ENCODE measurements around the gene SOWAHA. TPM values are rescaled to one million over a fixed set of nuclear protein-coding genes. Genes with fewer than 3 reads are reported as not detected.
A peak's percentile ranks its signal among the peaks of the same experiment; 100 is the strongest.

Gene SOWAHA
- total and polyA plus RNA-seq, 10 of the 15 experiments (the other 5 are each of a cell fraction or from before 2014, with no cell fraction given), result 0.02 to 0.37 (median 0.05) TPM; not detected in 4

DNA sequence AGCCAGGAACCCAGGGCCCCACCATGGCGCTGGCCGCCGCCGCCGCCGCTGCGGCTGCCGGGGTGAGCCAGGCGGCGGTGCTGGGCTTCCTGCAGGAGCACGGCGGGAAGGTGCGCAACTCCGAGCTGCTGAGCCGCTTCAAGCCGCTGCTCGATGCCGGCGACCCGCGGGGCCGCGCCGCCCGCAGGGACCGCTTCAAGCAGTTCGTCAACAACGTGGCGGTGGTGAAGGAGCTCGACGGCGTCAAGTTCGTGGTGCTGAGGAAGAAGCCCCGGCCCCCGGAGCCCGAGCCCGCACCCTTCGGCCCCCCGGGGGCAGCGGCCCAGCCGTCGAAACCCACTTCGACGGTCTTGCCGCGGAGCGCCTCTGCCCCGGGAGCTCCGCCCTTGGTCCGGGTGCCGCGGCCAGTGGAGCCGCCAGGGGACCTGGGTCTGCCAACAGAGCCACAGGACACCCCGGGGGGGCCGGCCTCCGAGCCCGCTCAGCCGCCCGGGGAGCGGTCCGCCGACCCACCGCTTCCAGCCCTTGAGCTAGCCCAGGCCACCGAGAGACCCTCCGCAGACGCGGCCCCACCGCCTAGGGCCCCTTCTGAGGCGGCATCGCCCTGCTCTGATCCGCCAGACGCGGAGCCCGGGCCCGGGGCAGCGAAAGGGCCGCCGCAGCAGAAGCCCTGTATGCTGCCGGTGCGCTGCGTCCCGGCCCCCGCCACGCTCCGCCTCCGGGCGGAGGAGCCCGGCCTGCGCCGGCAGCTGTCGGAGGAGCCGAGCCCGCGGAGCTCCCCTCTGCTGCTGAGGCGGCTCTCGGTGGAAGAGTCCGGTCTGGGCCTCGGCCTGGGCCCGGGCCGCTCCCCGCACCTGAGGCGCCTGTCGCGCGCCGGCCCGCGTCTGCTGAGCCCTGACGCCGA lies 749 bp downstream of the SOWAHA start:
- Histone ChIP-seq H3K9me3 (replicated peaks; ENCODE audit: control insufficient read depth, insufficient read depth, low read length) (no peaks in the 10 kb centered on the region; the same call in 2 of the 3 replicates), H2AFZ (ENCODE audit: control insufficient read depth, low read depth, low read length) (peak overlapping the region; percentile 47), H3K27ac (ENCODE audit: control insufficient read depth, insufficient read depth) (no peak overlapping the region), H3K79me2 (ENCODE audit: control insufficient read depth, insufficient read depth, low read length) (no peaks in the 10 kb centered on the region), H3K4me3 (no peak overlapping the region; the same call in 1 of the 2 replicates), H4K20me1 (ENCODE audit: control insufficient read depth, insufficient read depth) (no peaks in the 10 kb centered on the region), H3K4me2 (ENCODE audit: control insufficient read depth, insufficient read depth) (peak overlapping the region; percentile 74), H3K36me3 (ENCODE audit: control insufficient read depth in 2 of 2, insufficient read depth in 2 of 2, low read length in 1 of 2) (no peaks in the 10 kb centered on the region), H3K9ac (ENCODE audit: control insufficient read depth, insufficient read depth, low read length) (no peak overlapping the region), H3K27me3 (replicated peaks in 1 of 2; ENCODE audit: control insufficient read depth in 2 of 2, insufficient read depth in 2 of 2, low read length in 1 of 2) (peaks cover 0 to 11% of the 10 kb centered on the region in 2 experiments; a peak in 2 of 4 replicates), H3K4me1 (ENCODE audit: control insufficient read depth, insufficient read depth, low read length) (no peaks in the 10 kb centered on the region; the same call in 1 of the 2 replicates)
- FAIRE-seq (no peak), DNase-seq (ENCODE audit: low read depth, low spot score) (no peak), ATAC-seq (peak; percentile 67)
- CTCF ChIA-PET, result interaction anchor here (1.0 to 1.1 kb wide), 2 partner anchors 64 to 287 kb away, joined by 3 to 4 read pairs; no protein-coding TSS in a partner anchor
- intact Hi-C loops (cut with micrococcal nuclease; ENCODE audit: unreplicated experiment) (no loop called here), in situ Hi-C loops (cut with MboI) (no loop called here)
- SMC1A ChIA-PET (ENCODE audit: uncharacterized antibody, unreplicated experiment), result interaction anchor here (1.1 to 1.2 kb wide), 2 partner anchors 12 to 32 kb away, joined by 3 read pairs; no protein-coding TSS in a partner anchor
- 37% methylated on average over 63 of the region's 110 CpGs for WGBS (ENCODE audit: insufficient coverage, insufficient replicate concordance, low lambda C conversion rate, missing lambda C conversion rate)
- POLR2A ChIA-PET, result interaction anchor here (0.8 to 1.3 kb wide), 3 partner anchors 12 to 66 kb away, joined by 3 to 4 read pairs (median 3); partner anchors contain the start of gene CCNI2
- no TSS peak for BruUV-seq (replicated peaks)
- RAD21 ChIA-PET (ENCODE audit: unreplicated experiment), result interaction anchor here (0.9 to 1.9 kb wide), 9 partner anchors 13 to 287 kb away, joined by 3 to 7 read pairs (median 3); partner anchors contain the start of gene KIF3A
- TF ChIP-seq GATAD2B (conservative IDR thresholded peaks at IDR 0.05; ENCODE audit: low read depth) (peak; percentile 67; the same call in 1 of the 2 replicates), RUNX3 (IDR thresholded peaks at IDR 0.05; ENCODE audit: low read length) (no peak), SPI1 (IDR thresholded peaks at IDR 0.05; ENCODE audit: borderline replicate concordance, insufficient read depth, low read depth, low read length) (no peak), RFX5 (IDR thresholded peaks at IDR 0.05; ENCODE audit: low read depth, low read length) (no peak), IKZF1 (conservative IDR thresholded peaks at IDR 0.05) (peak; percentile 92), BACH1 (IDR thresholded peaks at IDR 0.05; ENCODE audit: borderline replicate concordance) (0 out of 2 replicates have a peak, but pooled peaks have one; percentile 11), SMAD5 (IDR thresholded peaks at IDR 0.05; ENCODE audit: low read depth) (no peak), FOXK2 (IDR thresholded peaks at IDR 0.05) (no peak), BHLHE40 (IDR thresholded peaks at IDR 0.05; ENCODE audit: borderline replicate concordance in 1 of 2, low read depth in 2 of 2, low read length in 1 of 2) (0 out of 4 replicates have a peak, but pooled peaks of 1 of the 2 experiments have one; percentile 8), LARP7 (IDR thresholded peaks at IDR 0.05) (no peak), SMARCA5 (IDR thresholded peaks at IDR 0.05) (no peak), NR2F1 (conservative IDR thresholded peaks at IDR 0.05) (0 out of 2 replicates have a peak, but pooled peaks have one; percentile 22)
- TF ChIP-seq, protein P1, sequence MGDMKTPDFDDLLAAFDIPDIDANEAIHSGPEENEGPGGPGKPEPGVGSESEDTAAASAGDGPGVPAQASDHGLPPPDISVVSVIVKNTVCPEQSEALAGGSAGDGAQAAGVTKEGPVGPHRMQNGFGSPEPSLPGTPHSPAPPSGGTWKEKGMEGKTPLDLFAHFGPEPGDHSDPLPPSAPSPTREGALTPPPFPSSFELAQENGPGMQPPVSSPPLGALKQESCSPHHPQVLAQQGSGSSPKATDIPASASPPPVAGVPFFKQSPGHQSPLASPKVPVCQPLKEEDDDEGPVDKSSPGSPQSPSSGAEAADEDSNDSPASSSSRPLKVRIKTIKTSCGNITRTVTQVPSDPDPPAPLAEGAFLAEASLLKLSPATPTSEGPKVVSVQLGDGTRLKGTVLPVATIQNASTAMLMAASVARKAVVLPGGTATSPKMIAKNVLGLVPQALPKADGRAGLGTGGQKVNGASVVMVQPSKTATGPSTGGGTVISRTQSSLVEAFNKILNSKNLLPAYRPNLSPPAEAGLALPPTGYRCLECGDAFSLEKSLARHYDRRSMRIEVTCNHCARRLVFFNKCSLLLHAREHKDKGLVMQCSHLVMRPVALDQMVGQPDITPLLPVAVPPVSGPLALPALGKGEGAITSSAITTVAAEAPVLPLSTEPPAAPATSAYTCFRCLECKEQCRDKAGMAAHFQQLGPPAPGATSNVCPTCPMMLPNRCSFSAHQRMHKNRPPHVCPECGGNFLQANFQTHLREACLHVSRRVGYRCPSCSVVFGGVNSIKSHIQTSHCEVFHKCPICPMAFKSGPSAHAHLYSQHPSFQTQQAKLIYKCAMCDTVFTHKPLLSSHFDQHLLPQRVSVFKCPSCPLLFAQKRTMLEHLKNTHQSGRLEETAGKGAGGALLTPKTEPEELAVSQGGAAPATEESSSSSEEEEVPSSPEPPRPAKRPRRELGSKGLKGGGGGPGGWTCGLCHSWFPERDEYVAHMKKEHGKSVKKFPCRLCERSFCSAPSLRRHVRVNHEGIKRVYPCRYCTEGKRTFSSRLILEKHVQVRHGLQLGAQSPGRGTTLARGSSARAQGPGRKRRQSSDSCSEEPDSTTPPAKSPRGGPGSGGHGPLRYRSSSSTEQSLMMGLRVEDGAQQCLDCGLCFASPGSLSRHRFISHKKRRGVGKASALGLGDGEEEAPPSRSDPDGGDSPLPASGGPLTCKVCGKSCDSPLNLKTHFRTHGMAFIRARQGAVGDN (IDR thresholded peaks at IDR 0.05), result peak; percentile 33
- TF ChIP-seq, protein P2, sequence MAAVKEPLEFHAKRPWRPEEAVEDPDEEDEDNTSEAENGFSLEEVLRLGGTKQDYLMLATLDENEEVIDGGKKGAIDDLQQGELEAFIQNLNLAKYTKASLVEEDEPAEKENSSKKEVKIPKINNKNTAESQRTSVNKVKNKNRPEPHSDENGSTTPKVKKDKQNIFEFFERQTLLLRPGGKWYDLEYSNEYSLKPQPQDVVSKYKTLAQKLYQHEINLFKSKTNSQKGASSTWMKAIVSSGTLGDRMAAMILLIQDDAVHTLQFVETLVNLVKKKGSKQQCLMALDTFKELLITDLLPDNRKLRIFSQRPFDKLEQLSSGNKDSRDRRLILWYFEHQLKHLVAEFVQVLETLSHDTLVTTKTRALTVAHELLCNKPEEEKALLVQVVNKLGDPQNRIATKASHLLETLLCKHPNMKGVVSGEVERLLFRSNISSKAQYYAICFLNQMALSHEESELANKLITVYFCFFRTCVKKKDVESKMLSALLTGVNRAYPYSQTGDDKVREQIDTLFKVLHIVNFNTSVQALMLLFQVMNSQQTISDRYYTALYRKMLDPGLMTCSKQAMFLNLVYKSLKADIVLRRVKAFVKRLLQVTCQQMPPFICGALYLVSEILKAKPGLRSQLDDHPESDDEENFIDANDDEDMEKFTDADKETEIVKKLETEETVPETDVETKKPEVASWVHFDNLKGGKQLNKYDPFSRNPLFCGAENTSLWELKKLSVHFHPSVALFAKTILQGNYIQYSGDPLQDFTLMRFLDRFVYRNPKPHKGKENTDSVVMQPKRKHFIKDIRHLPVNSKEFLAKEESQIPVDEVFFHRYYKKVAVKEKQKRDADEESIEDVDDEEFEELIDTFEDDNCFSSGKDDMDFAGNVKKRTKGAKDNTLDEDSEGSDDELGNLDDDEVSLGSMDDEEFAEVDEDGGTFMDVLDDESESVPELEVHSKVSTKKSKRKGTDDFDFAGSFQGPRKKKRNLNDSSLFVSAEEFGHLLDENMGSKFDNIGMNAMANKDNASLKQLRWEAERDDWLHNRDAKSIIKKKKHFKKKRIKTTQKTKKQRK (IDR thresholded peaks at IDR 0.05; ENCODE audit: low read depth, low read length), result no peak

Measured in GM12878 (cell line).